Measurements from ENCODE around the gene DYNC2I2. TPM values are rescaled to one million over a fixed set of nuclear protein-coding genes. Genes with fewer than 3 reads are reported as not detected.

Gene DYNC2I2
- total and polyA plus RNA-seq, 10 of the 15 experiments (the other 5 are each of a cell fraction or from before 2014, with no cell fraction given), result 0.89 to 118 (median 47.9) TPM

GRCh38 chr9:128643519-128644300, 12.9 kb downstream of the DYNC2I2 start (continued):
- TF ChIP-seq BCL3 (IDR thresholded peaks at IDR 0.05; ENCODE audit: borderline replicate concordance, insufficient read depth, low read depth, low read length, poor library complexity, severe bottlenecking) (peak; percentile 78), USF2 (IDR thresholded peaks at IDR 0.05; ENCODE audit: borderline replicate concordance, low read depth, low read length) (no peak; the same call in 1 of the 2 replicates), MLLT1 (IDR thresholded peaks at IDR 0.05) (peak; percentile 67), RELB (IDR thresholded peaks at IDR 0.05; ENCODE audit: low read depth) (peak; percentile 79), E4F1 (IDR thresholded peaks at IDR 0.05; ENCODE audit: borderline replicate concordance, partially characterized antibody) (peak; percentile 68), ZNF217 (IDR thresholded peaks at IDR 0.05) (peak; percentile 49; the same call in 1 of the 2 replicates), SREBF2 (IDR thresholded peaks at IDR 0.05; ENCODE audit: low read length) (no peak), MYB (IDR thresholded peaks at IDR 0.05; ENCODE audit: borderline replicate concordance, low read depth, low read length) (no peak), NFYA (IDR thresholded peaks at IDR 0.05; ENCODE audit: borderline replicate concordance, low read depth, low read length) (no peak), STAT3 (IDR thresholded peaks at IDR 0.05; ENCODE audit: low read depth, low read length) (no peak), SRF (IDR thresholded peaks at IDR 0.05; ENCODE audit: low read depth in 2 of 2, low read length in 2 of 2) (no peak), HDGF (IDR thresholded peaks at IDR 0.05) (peak; percentile 86; the same call in 1 of the 2 replicates), STAT1 (conservative IDR thresholded peaks at IDR 0.05) (no peak), IRF5 (IDR thresholded peaks at IDR 0.05; ENCODE audit: borderline replicate concordance) (no peak), SPI1 (IDR thresholded peaks at IDR 0.05; ENCODE audit: borderline replicate concordance, insufficient read depth, low read depth, low read length) (no peak), EZH2 (IDR thresholded peaks at IDR 0.05; ENCODE audit: borderline replicate concordance, control insufficient read depth, low read depth, low read length) (no peak), FOS (IDR thresholded peaks at IDR 0.05; ENCODE audit: borderline replicate concordance, extremely low read depth, insufficient read length) (no peak), RAD51 (IDR thresholded peaks at IDR 0.05) (peak; percentile 85), NR2C2 (IDR thresholded peaks at IDR 0.05; ENCODE audit: borderline replicate concordance, control insufficient read depth, insufficient read length, low read depth) (no peak)

All from GM12878 (cell line).